MM.1S (cell line): ENCODE measurements around the gene NOXA1.

Experiments used
- EZH2 ChIP-seq: fragments of 300-600 bp; sonication (generic); optimal IDR thresholded peaks from 2 replicates; pipeline ENCODE3; 2017; ENCODE audit warnings: low read depth, mild to moderate bottlenecking, antibody characterized with exemption, low read length, mixed read lengths
- EZH2phosphoT487 ChIP-seq: fragments of 300-600 bp; sonication (generic); IDR thresholded peaks from 2 replicates; pipeline ENCODE4 v1.6.1; 2018; ENCODE audit warnings: antibody characterized with exemption, low read length
- TF ChIP-seq, protein P1 (sequence below): fragments of 300-600 bp; sonication (generic); IDR thresholded peaks from 2 replicates; pipeline ENCODE4 v1.5.1; 2016; ENCODE audit warnings: antibody characterized with exemption, low read length, mixed read lengths

DNA sequence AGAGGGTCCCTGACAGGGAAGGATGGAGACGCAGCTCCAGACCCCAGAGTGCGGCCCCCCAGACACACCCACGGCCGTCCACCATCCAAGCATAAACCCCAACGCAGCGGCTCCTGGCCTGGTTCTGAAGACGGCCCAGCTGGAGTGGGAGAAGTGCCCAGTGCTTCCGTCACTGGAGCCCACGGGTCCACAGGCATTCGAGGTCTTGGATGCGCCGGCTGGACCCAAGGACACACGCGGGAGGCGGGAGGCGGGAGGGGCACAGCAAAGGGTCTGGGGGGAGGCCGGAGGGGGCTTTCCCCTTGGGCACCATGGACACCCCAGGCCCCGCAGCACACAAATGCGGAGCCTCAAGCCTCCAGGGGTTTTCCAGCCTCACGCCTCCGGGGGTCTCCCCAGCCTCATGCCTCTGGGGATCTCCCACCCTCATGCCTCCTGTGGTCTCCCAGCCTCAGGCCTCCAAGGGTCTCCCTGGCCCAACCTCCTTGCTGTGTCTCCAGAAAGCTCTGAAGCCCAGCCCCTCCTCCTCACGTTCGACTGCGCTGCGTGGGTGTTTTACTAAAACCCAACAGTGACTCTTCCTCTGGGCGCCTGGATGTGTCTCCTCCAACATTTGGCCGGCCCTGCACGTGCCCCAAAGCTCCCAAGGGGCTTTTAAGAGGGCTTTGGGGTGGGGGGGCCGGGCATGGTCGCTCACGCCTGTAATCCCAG, 15.4 kb upstream of the NOXA1 start:
- no peak for TF ChIP-seq EZH2phosphoT487
- TF ChIP-seq, protein P1, sequence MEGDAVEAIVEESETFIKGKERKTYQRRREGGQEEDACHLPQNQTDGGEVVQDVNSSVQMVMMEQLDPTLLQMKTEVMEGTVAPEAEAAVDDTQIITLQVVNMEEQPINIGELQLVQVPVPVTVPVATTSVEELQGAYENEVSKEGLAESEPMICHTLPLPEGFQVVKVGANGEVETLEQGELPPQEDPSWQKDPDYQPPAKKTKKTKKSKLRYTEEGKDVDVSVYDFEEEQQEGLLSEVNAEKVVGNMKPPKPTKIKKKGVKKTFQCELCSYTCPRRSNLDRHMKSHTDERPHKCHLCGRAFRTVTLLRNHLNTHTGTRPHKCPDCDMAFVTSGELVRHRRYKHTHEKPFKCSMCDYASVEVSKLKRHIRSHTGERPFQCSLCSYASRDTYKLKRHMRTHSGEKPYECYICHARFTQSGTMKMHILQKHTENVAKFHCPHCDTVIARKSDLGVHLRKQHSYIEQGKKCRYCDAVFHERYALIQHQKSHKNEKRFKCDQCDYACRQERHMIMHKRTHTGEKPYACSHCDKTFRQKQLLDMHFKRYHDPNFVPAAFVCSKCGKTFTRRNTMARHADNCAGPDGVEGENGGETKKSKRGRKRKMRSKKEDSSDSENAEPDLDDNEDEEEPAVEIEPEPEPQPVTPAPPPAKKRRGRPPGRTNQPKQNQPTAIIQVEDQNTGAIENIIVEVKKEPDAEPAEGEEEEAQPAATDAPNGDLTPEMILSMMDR, result no peak
- TF ChIP-seq EZH2, result no peak
